PC-3 (cell line): Measurements from ENCODE around the gene NACC2. TPM values are rescaled to one million over a fixed set of nuclear protein-coding genes. Genes with fewer than 3 reads are reported as not detected.

ENCODE experiments used
- ATAC-seq: fragments of 200-7000 bp; cut with Tn5 transposase; 2 replicates; pipeline ENCODE4 v1.9.1; 2020; ENCODE audit warnings: mild to moderate bottlenecking, moderate library complexity
- BruUV-seq: library from RNA; stranded (reverse); fragments of 400-500 nt; replicated peaks from 2 replicates; lab custom pipeline; 2021; lab: Mats Ljungman, UMichigan
- CTCF ChIA-PET: fragments of 300-600 bp; sonication (Branson Sonifier 250); formaldehyde crosslinking; loops from one replicate; lab custom pipeline; 2022; ENCODE audit warnings: antibody characterized with exemption; lab: Charles Lee
- POLR2A ChIA-PET: fragments of 300-600 bp; sonication (Branson Sonifier 250); formaldehyde crosslinking; loops from one replicate; lab custom pipeline; 2022; ENCODE audit warnings: antibody characterized with exemption; ENCODE audit not compliant: unreplicated experiment; lab: Charles Lee
- DNase-seq: peaks from one replicate; pipeline ENCODE4 v3.0.0-alpha.2; 2015
- H2AFZ ChIP-seq: fragments of 300-600 bp; sonication (generic); 2 replicates; pipeline ENCODE4 v1.6.0; 2016; ENCODE audit warnings: antibody characterized with exemption, low read length
- H3F3A ChIP-seq: fragments of 300-600 bp; sonication (generic); one replicate; pipeline ENCODE4 v1.6.0; 2017; ENCODE audit warnings: antibody characterized with exemption, low read length, control low read depth, mild to moderate bottlenecking; ENCODE audit not compliant: unreplicated experiment
- H3K27ac ChIP-seq: fragments of 300-600 bp; sonication (generic); 2 replicates; pipeline ENCODE4 v1.5.1; 2016; ENCODE audit warnings: mild to moderate bottlenecking, low read length
- H3K27me3 ChIP-seq: fragments of 300-600 bp; sonication (generic); 2 replicates; pipeline ENCODE4 v1.6.1; 2016; ENCODE audit warnings: low read length, mixed read lengths
- H3K36me3 ChIP-seq: fragments of 300-600 bp; sonication (generic); 2 replicates; pipeline ENCODE4 v1.6.1; 2016; ENCODE audit warnings: low read depth, mixed run types, low read length, mixed read lengths
- H3K4me1 ChIP-seq: fragments of 300-600 bp; sonication (generic); 2 replicates; pipeline ENCODE4 v1.5.1; 2016; ENCODE audit warnings: low read length; ENCODE audit not compliant: insufficient read depth
- H3K4me2 ChIP-seq: fragments of 300-600 bp; sonication (generic); 2 replicates; pipeline ENCODE4 v1.6.0; 2016; ENCODE audit warnings: low read length
- H3K4me3 ChIP-seq: fragments of 300-600 bp; sonication (generic); 2 replicates; pipeline ENCODE4 v1.5.1; 2016; ENCODE audit warnings: mild to moderate bottlenecking, low read length, mixed read lengths
- H3K79me2 ChIP-seq: fragments of 300-600 bp; sonication (generic); 2 replicates; pipeline ENCODE4 v1.6.1; 2017; ENCODE audit warnings: low read length, mixed read lengths
- H3K9ac ChIP-seq: fragments of 300-600 bp; sonication (generic); 2 replicates; pipeline ENCODE4 v1.6.0; 2016; ENCODE audit warnings: mild to moderate bottlenecking, low read length
- H3K9me2 ChIP-seq: fragments of 300-600 bp; sonication (generic); replicated peaks from 2 replicates; pipeline ENCODE4 v1.6.1; 2016; ENCODE audit warnings: mixed run types, low read length, mixed read lengths
- H3K9me3 ChIP-seq: fragments of 300-600 bp; sonication (generic); 2 replicates; pipeline ENCODE4 v1.6.1; 2016; ENCODE audit warnings: low read length, mixed read lengths
- H4K20me1 ChIP-seq: fragments of 300-600 bp; sonication (generic); 2 replicates; pipeline ENCODE4 v1.6.1; 2016; ENCODE audit warnings: low read length, mixed read lengths
- CTCF ChIP-seq: fragments of 300-600 bp; sonication (generic); conservative IDR thresholded peaks from 2 replicates; pipeline ENCODE4 v1.5.1; 2017; ENCODE audit warnings: antibody characterized with exemption, low read depth, mild to moderate bottlenecking, low read length
- EZH2 ChIP-seq: fragments of 300-600 bp; sonication (generic); IDR thresholded peaks from one replicate; pipeline ENCODE4 v1.6.1; 2017; ENCODE audit warnings: antibody characterized with exemption, mild to moderate bottlenecking, low read length; ENCODE audit not compliant: unreplicated experiment
- EZH2phosphoT487 ChIP-seq: fragments of 300-600 bp; sonication (generic); IDR thresholded peaks from 2 replicates; pipeline ENCODE4 v1.6.1; 2018; ENCODE audit warnings: mild to moderate bottlenecking, antibody characterized with exemption, low read length, borderline replicate concordance
- intact Hi-C: fragments of 100-400 bp; cut with micrococcal nuclease; formaldehyde crosslinking; loops from 2 replicates; pipeline ENCODE4 v1.9.0; 2023
- total RNA-seq: library from RNA; depleted of rRNA; stranded (reverse); fragments of >200 nt; gene quantifications from 2 replicates; pipeline ENCODE4 v1.2.3, GENCODE V29; 2014

Gene NACC2
- total RNA-seq, 1 experiment from 2014 or later = 12.3 TPM

DNA sequence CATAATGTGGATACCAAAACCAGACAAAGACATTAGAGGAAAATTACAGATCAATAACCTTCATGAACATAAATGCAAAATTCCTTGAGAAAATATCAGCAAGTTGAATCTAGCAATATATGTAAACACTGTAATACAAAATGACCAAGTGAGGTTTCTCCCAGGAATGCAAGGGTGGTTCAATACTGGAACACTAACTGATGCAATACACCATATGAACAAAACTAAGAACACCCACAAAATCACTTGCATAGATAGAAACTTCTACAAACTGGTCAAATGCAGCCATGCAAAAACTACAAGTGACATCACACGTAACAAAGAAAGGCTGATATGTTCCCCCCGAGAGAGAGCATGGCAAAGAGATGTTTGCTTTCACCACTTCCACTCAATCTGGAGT is 55.6 kb downstream of the NACC2 start:
- ChIA-PET POLR2A (no interaction called here), CTCF (no interaction called here)
- BruUV-seq = no TSS peak
- ATAC-seq = no peak
- Histone ChIP-seq H3F3A (no peaks in the 10 kb centered on the region), H3K36me3 (peaks cover 4% of the 10 kb centered on the region; the same call in 1 of the 2 replicates), H3K9me2 (no peaks in the 10 kb centered on the region), H2AFZ (no peak overlapping the region), H3K27ac (no peak overlapping the region), H3K4me3 (no peak overlapping the region), H3K4me2 (no peak overlapping the region), H3K27me3 (no peaks in the 10 kb centered on the region), H3K9ac (no peak overlapping the region), H3K79me2 (peaks cover 18% of the 10 kb centered on the region; the same call in 1 of the 2 replicates), H3K9me3 (no peaks in the 10 kb centered on the region), H4K20me1 (0 out of 2 replicates have a peak, but pooled peaks cover 5% of the 10 kb centered on the region), H3K4me1 (no peaks in the 10 kb centered on the region)
- DNase-seq = no peak
- TF ChIP-seq CTCF (no peak), EZH2 (no peak), EZH2phosphoT487 (no peak)
- intact Hi-C loops = no loop called here

GRCh38 chr9:136036848-136037247 is 58.2 kb downstream of the NACC2 start:
- peaks cover 4% of the 10 kb centered on the region; the same call in 1 of the 2 replicates for H3K36me3 ChIP-seq
- 0 out of 2 replicates have a peak, but pooled peaks cover 5% of the 10 kb centered on the region for H4K20me1 ChIP-seq
- CTCF ChIA-PET = no interaction called here
- no peak overlapping the region for H2AFZ ChIP-seq
- no peak for ATAC-seq
- no peak overlapping the region for H3K9ac ChIP-seq
- no peaks in the 10 kb centered on the region for H3F3A ChIP-seq
- DNase-seq = no peak
- H3K27ac ChIP-seq = no peak overlapping the region
- intact Hi-C loops = no loop called here
- H3K9me3 ChIP-seq = no peaks in the 10 kb centered on the region
- H3K4me2 ChIP-seq = no peak overlapping the region
- H3K79me2 ChIP-seq = peaks cover 18% of the 10 kb centered on the region; the same call in 1 of the 2 replicates
- no peaks in the 10 kb centered on the region for H3K27me3 ChIP-seq
- H3K9me2 ChIP-seq = no peaks in the 10 kb centered on the region
- BruUV-seq = no TSS peak
- no peak for TF ChIP-seq CTCF
- no peak for TF ChIP-seq EZH2phosphoT487
- TF ChIP-seq EZH2 = no peak
- POLR2A ChIA-PET = interaction anchor here (0.5 kb wide), 1 partner anchor 129 kb away, joined by 6 read pairs; the partner anchor contains the start of gene CAMSAP1
- H3K4me1 ChIP-seq = no peaks in the 10 kb centered on the region
- H3K4me3 ChIP-seq = no peak overlapping the region

DNA sequence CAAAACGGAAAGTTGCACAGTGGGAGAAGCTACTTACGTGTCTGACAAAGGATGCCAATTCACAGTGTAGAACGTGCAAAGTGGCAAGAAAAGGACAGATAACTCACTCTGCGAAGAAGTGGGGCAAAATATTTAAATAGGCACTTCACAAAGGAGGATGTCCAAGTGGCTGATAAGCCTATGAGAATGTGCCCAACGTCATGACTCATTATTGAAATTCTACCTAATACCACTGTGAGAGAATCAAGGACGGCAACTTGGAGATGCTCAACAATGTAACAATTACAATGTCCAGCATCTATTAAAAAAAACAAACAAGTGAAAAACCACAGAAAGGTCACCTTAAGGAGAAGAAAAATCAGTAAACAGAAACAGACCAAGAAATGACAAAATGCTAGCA is 59.0 kb downstream of the NACC2 start:
- H3K4me3 ChIP-seq = no peak overlapping the region
- no peaks in the 10 kb centered on the region for H3K4me1 ChIP-seq
- TF ChIP-seq EZH2phosphoT487 (no peak), CTCF (no peak), EZH2 (no peak)
- H3K9ac ChIP-seq = no peak overlapping the region
- intact Hi-C loops = no loop called here
- no peak overlapping the region for H3K4me2 ChIP-seq
- H3K36me3 ChIP-seq = peaks cover 4% of the 10 kb centered on the region; the same call in 1 of the 2 replicates
- no TSS peak for BruUV-seq
- no peaks in the 10 kb centered on the region for H3K9me2 ChIP-seq
- ChIA-PET POLR2A (interaction anchor here (0.5 kb wide), 1 partner anchor 128 kb away, joined by 6 read pairs; the partner anchor contains the start of gene CAMSAP1), CTCF (no interaction called here)
- H3K79me2 ChIP-seq = peaks cover 18% of the 10 kb centered on the region; the same call in 1 of the 2 replicates
- H3K27me3 ChIP-seq = no peaks in the 10 kb centered on the region
- 0 out of 2 replicates have a peak, but pooled peaks cover 5% of the 10 kb centered on the region for H4K20me1 ChIP-seq
- no peaks in the 10 kb centered on the region for H3F3A ChIP-seq
- no peak overlapping the region for H2AFZ ChIP-seq
- no peak for ATAC-seq
- H3K27ac ChIP-seq = no peak overlapping the region
- no peaks in the 10 kb centered on the region for H3K9me3 ChIP-seq
- no peak for DNase-seq
